HG03571 (cell line): ENCODE measurements around the gene PACRG.

Experiments used
- ATAC-seq: cut with Tn5 transposase; IDR thresholded peaks from one replicate; pipeline ENCODE4 v1.9.1; 2021; ENCODE audit not compliant: unreplicated experiment

Gene PACRG

GRCh38 chr6:162709431-162709830 is 18.3 kb upstream of the PACRG start:
- no peak for ATAC-seq

- no peak for ATAC-seq
Measured at GRCh38 chr6:162710419-162710818, 17.4 kb upstream of the PACRG start.

- ATAC-seq = no peak
Measured at GRCh38 chr6:162710936-162711335, 16.8 kb upstream of the PACRG start.

GRCh38 chr6:162711376-162711775 is 16.4 kb upstream of the PACRG start:
- no peak for ATAC-seq

- no peak for ATAC-seq
Measured at GRCh38 chr6:162712694-162713093, 15.1 kb upstream of the PACRG start.

- no peak for ATAC-seq
Measured at GRCh38 chr6:162713974-162714780, 13.6 kb upstream of the PACRG start.

- no peak for ATAC-seq
Measured at GRCh38 chr6:162715601-162716000, 12.2 kb upstream of the PACRG start.

- no peak for ATAC-seq
Measured at GRCh38 chr6:162719528-162719927, 8.2 kb upstream of the PACRG start.

- ATAC-seq = no peak
Measured at GRCh38 chr6:162721404-162721687, 6.4 kb upstream of the PACRG start.

- ATAC-seq = no peak
Measured at GRCh38 chr6:162722226-162722625, 5.5 kb upstream of the PACRG start.

- no peak for ATAC-seq
Measured at GRCh38 chr6:162722633-162723032, 5.1 kb upstream of the PACRG start.

GRCh38 chr6:162726947-162727321 is 840 bp upstream of the PACRG start:
- no peak for ATAC-seq

- ATAC-seq = no peak
Measured at GRCh38 chr6:162728197-162728596, 423 bp downstream of the PACRG start.

GRCh38 chr6:162728706-162729105 is 932 bp downstream of the PACRG start:
- no peak for ATAC-seq

- no peak for ATAC-seq
Measured at GRCh38 chr6:162730502-162730901, 2.7 kb downstream of the PACRG start.

- ATAC-seq = no peak
Measured at GRCh38 chr6:162733489-162733888, 5.7 kb downstream of the PACRG start.

- ATAC-seq = no peak
Measured at GRCh38 chr6:162736961-162737360, 9.2 kb downstream of the PACRG start.

GRCh38 chr6:162750776-162751175 is 23.0 kb downstream of the PACRG start:
- ATAC-seq = no peak

- no peak for ATAC-seq
Measured at GRCh38 chr6:162751211-162751859, 23.6 kb downstream of the PACRG start.

- ATAC-seq = no peak
Measured at GRCh38 chr6:162753775-162754174, 26.0 kb downstream of the PACRG start.

- ATAC-seq = no peak
Measured at GRCh38 chr6:162770136-162770535, 42.4 kb downstream of the PACRG start.

- ATAC-seq = no peak
Measured at GRCh38 chr6:162770955-162771354, 43.2 kb downstream of the PACRG start.

GRCh38 chr6:162772466-162772865 is 44.7 kb downstream of the PACRG start:
- ATAC-seq = no peak
